ENCODE measurements around the gene TMEM204.

The TMEM204 gene

DNA sequence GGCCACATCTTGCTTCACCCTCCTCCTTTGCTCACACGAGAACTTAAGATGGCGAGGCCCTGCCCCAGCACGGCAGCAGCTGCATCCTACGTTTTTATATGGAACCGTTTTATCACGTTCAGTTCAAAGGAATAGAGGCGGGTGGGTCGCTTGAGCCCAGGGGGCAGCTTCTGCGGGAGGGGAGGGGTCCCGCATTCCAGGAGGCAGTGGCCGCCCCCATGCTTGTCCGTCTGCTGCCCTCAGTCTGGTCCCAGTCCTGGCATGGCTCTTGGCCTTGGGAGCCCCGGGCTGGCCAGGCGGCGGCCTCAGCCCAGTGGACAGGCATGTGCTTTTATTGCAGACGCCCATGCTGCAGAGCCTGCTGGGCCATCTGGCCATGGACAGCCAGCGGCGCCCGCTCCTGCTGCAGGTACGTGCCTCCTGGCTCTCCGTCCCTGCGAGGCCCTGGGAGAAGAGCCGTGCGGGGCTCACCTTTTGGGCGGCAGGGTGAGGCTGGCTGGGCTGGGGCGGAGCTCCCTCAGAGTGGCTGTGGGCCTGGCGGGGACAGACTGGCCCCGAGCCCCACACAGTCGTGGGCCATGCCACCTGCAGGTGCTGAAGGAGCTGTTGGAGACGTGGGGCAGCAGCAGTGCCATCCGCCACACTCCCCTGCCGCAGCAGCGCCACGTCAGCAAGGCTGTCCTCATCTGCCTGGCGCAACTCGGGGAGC is 33.6 kb upstream of the TMEM204 start:
- no peak for ATAC-seq
- TF ChIP-seq ZFP3 (CRISPR knock-in tag; IDR thresholded peaks at IDR 0.05), result no peak

DNA sequence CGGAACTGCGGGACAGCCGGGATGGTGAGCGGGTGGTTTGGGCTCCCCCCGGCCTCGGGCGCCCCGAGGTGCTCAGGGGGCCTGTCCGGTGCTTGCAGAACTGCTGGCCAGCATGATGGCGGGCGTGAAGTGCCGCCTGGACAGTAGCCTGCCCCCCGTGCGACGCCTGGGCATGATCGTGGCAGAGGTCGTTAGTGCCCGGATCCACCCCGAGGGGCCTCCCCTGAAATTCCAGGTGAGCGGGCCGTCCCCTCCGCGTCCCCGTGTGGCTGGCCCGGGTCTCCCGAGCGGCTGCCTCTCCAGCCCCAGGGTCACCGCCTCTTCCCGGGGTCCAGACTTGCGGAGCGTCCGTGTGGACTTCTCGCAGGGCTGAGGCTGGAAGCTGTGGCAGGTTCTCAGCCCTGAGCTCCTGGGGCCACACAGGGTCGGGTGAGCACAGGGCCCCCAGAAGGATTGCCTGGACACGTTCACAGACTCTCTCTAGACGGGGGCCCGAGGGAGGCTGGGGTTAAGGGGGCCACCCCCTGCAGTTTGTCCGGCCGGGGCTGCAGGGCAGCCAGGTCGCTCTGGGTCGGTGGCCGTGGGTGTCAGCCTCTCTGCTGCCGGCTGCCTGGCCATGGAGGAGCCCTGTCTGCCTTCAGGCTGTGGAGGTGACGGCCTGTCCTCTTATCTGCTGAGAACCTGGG is 32.9 kb upstream of the TMEM204 start:
- no peak for TF ChIP-seq ESRRG (CRISPR knock-in tag; IDR thresholded peaks at IDR 0.05)
- TF ChIP-seq ISL1 (CRISPR knock-in tag; IDR thresholded peaks at IDR 0.05), result no peak
- TF ChIP-seq ZC3H10 (CRISPR knock-in tag; IDR thresholded peaks at IDR 0.05), result no peak
- no peak for TF ChIP-seq PPARA (CRISPR knock-in tag; IDR thresholded peaks at IDR 0.05; ENCODE audit: borderline replicate concordance)
- TF ChIP-seq, protein P1, sequence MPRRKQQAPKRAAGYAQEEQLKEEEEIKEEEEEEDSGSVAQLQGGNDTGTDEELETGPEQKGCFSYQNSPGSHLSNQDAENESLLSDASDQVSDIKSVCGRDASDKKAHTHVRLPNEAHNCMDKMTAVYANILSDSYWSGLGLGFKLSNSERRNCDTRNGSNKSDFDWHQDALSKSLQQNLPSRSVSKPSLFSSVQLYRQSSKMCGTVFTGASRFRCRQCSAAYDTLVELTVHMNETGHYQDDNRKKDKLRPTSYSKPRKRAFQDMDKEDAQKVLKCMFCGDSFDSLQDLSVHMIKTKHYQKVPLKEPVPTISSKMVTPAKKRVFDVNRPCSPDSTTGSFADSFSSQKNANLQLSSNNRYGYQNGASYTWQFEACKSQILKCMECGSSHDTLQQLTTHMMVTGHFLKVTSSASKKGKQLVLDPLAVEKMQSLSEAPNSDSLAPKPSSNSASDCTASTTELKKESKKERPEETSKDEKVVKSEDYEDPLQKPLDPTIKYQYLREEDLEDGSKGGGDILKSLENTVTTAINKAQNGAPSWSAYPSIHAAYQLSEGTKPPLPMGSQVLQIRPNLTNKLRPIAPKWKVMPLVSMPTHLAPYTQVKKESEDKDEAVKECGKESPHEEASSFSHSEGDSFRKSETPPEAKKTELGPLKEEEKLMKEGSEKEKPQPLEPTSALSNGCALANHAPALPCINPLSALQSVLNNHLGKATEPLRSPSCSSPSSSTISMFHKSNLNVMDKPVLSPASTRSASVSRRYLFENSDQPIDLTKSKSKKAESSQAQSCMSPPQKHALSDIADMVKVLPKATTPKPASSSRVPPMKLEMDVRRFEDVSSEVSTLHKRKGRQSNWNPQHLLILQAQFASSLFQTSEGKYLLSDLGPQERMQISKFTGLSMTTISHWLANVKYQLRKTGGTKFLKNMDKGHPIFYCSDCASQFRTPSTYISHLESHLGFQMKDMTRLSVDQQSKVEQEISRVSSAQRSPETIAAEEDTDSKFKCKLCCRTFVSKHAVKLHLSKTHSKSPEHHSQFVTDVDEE (CRISPR knock-in tag; IDR thresholded peaks at IDR 0.05), result no peak
- TF ChIP-seq ZNF8 (CRISPR knock-in tag; IDR thresholded peaks at IDR 0.05), result no peak
- TF ChIP-seq, protein P2, sequence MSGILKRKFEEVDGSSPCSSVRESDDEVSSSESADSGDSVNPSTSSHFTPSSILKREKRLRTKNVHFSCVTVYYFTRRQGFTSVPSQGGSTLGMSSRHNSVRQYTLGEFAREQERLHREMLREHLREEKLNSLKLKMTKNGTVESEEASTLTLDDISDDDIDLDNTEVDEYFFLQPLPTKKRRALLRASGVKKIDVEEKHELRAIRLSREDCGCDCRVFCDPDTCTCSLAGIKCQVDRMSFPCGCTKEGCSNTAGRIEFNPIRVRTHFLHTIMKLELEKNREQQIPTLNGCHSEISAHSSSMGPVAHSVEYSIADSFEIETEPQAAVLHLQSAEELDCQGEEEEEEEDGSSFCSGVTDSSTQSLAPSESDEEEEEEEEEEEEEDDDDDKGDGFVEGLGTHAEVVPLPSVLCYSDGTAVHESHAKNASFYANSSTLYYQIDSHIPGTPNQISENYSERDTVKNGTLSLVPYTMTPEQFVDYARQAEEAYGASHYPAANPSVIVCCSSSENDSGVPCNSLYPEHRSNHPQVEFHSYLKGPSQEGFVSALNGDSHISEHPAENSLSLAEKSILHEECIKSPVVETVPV (CRISPR knock-in tag; IDR thresholded peaks at IDR 0.05), result no peak
- TF ChIP-seq ZFP3 (CRISPR knock-in tag; IDR thresholded peaks at IDR 0.05), result no peak
- TF ChIP-seq, protein P3, sequence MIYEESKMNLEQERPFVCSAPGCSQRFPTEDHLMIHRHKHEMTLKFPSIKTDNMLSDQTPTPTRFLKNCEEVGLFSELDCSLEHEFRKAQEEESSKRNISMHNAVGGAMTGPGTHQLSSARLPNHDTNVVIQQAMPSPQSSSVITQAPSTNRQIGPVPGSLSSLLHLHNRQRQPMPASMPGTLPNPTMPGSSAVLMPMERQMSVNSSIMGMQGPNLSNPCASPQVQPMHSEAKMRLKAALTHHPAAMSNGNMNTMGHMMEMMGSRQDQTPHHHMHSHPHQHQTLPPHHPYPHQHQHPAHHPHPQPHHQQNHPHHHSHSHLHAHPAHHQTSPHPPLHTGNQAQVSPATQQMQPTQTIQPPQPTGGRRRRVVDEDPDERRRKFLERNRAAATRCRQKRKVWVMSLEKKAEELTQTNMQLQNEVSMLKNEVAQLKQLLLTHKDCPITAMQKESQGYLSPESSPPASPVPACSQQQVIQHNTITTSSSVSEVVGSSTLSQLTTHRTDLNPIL (CRISPR knock-in tag; IDR thresholded peaks at IDR 0.05; ENCODE audit: low read depth), result no peak
- no peak for TF ChIP-seq ZFP30 (CRISPR knock-in tag; IDR thresholded peaks at IDR 0.05)
- no peak for TF ChIP-seq BACH2 (CRISPR knock-in tag; IDR thresholded peaks at IDR 0.05; ENCODE audit: borderline replicate concordance)
- no peak for TF ChIP-seq GLIS3 (CRISPR knock-in tag; IDR thresholded peaks at IDR 0.05)
- TF ChIP-seq OSR1 (CRISPR knock-in tag; IDR thresholded peaks at IDR 0.05), result no peak
- TF ChIP-seq CSDC2 (CRISPR knock-in tag; IDR thresholded peaks at IDR 0.05), result no peak
- TF ChIP-seq RARB (CRISPR knock-in tag; IDR thresholded peaks at IDR 0.05), result no peak

DNA sequence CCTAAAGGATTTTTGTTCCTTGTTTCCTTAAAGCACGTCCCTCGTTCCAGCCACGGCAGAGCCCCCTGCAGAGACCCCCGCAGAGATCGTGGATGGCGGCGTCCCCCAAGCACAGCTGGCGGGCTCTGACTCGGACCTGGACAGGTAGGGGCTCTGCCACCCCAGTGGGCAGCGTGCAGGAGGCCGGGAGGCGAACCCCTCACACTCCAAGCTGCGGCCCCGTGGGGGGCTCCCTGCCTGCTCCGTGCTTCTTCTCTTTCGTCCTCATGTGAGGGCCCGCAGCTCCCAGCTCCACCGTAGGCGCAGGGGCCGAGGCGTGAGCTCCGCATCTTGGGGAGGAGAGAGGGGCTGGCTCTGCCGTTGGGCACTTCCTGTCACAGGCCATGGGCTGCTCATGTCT is 31.8 kb upstream of the TMEM204 start:
- TF ChIP-seq RARB (CRISPR knock-in tag; IDR thresholded peaks at IDR 0.05) (no peak), ESRRG (CRISPR knock-in tag; IDR thresholded peaks at IDR 0.05) (no peak), ZC3H10 (CRISPR knock-in tag; IDR thresholded peaks at IDR 0.05) (no peak), TOX (CRISPR knock-in tag; IDR thresholded peaks at IDR 0.05; ENCODE audit: borderline replicate concordance) (no peak), ZNF565 (CRISPR knock-in tag; conservative IDR thresholded peaks at IDR 0.05; ENCODE audit: low read depth) (no peak), BACH2 (CRISPR knock-in tag; IDR thresholded peaks at IDR 0.05; ENCODE audit: borderline replicate concordance) (no peak)
- TF ChIP-seq, protein P3 (CRISPR knock-in tag; IDR thresholded peaks at IDR 0.05; ENCODE audit: low read depth), result no peak
- ATAC-seq, result no peak

More for the DNA sequence above, 32.9 kb upstream of the TMEM204 start:
- ATAC-seq, result no peak

DNA sequence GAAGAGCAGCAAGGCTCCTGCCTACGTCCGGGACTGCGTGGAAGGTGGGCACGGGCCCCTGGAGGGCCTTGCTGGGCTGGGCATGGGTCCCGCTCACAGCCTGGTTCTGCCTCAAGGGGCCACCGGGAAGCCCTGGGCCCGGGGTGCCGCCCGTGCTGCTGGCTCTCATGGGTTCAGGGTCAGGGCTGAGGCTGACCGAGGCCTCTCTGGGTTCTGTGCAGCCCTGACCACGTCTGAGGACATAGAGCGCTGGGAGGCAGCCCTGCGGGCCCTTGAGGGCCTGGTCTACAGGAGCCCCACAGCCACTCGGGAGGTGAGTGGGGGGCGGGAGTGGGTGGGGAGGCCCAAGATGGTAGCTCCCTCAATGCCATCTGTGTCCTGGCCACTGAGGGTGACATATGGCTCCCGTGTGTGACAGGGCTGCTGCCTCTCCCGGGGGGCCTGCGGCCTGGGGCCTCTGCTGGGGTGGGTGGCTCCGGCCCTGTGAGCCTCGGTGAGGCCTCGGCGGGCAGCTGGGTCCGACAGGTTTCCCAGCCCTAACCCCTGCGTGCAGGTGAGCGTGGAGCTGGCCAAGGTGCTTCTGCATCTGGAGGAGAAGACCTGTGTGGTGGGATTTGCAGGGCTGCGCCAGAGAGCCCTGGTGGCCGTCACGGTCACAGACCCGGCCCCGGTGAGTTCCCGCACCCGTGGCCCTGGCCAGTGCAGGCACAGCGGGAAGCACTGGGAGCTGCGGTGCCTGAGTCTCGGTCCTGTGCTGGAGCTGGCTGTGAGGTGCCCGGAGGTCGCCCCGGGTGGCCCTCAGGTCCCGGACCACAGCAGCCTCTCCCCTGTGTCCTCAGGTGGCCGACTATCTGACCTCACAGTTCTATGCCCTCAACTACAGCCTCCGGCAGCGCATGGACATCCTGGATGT is 31.1 kb upstream of the TMEM204 start:
- no peak for TF ChIP-seq ISL1 (CRISPR knock-in tag; IDR thresholded peaks at IDR 0.05)
- no peak for TF ChIP-seq ZNF70 (CRISPR knock-in tag; IDR thresholded peaks at IDR 0.05)
- TF ChIP-seq, protein P2 (CRISPR knock-in tag; IDR thresholded peaks at IDR 0.05), result no peak
- ATAC-seq, result no peak
